ENCODE measurements around the gene CCNL2. TPM values are rescaled to one million over a fixed set of nuclear protein-coding genes. Genes with fewer than 3 reads are reported as not detected.

Gene CCNL2
- total RNA-seq, 1 experiment from 2014 or later = 206 TPM

DNA sequence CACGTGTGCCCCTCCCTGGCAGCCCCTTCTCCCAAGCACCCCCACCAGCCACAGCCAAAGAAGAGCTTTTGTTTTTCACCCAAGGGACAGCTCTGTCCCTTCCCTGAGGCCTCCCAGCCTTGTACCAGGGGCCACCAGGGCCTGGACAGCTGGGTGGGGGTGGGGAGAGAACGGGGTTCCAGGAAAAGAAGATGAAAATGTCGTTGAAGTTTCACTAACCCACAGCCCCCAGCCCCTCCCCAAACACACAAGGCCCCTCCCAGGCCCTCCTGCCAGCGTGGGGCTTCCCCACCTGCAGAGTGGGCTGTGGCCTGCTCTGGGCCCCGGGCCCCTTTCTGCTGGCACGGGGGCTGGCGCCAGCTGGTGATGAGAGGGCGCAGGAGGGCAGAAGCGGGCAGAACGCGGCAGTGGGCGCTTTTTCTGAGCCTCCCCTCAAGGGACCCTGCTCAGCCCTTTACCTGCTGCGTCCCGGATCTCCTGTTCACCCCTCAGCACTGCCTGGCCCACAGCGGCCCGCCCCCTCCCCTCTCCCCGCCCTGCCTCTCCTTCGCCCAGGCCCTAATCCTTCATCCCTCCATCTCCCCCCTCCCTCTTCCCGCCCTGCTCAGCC lies 27.5 kb upstream of the CCNL2 start:
- H3K9me3 ChIP-seq (ENCODE audit: low read depth, low read length, poor library complexity, severe bottlenecking) = no peaks in the 10 kb centered on the region
- H3K27me3 ChIP-seq (replicated peaks; ENCODE audit: insufficient read depth, low read depth, low read length, poor library complexity) = no peaks in the 10 kb centered on the region
- no TSS peak for BruUV-seq (replicated peaks)
- TF ChIP-seq, protein P1, sequence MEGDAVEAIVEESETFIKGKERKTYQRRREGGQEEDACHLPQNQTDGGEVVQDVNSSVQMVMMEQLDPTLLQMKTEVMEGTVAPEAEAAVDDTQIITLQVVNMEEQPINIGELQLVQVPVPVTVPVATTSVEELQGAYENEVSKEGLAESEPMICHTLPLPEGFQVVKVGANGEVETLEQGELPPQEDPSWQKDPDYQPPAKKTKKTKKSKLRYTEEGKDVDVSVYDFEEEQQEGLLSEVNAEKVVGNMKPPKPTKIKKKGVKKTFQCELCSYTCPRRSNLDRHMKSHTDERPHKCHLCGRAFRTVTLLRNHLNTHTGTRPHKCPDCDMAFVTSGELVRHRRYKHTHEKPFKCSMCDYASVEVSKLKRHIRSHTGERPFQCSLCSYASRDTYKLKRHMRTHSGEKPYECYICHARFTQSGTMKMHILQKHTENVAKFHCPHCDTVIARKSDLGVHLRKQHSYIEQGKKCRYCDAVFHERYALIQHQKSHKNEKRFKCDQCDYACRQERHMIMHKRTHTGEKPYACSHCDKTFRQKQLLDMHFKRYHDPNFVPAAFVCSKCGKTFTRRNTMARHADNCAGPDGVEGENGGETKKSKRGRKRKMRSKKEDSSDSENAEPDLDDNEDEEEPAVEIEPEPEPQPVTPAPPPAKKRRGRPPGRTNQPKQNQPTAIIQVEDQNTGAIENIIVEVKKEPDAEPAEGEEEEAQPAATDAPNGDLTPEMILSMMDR (conservative IDR thresholded peaks at IDR 0.05; ENCODE audit: low read depth, low read length) = no peak
- TF ChIP-seq EZH2 (IDR thresholded peaks at IDR 0.05; ENCODE audit: borderline replicate concordance, low read depth, low read length, poor library complexity, severe bottlenecking) = no peak
- H3K4me1 ChIP-seq (ENCODE audit: insufficient read depth, low read length, poor library complexity, severe bottlenecking) = no peaks in the 10 kb centered on the region
- no peak for DNase-seq (ENCODE audit: low spot score)
- H3K4me3 ChIP-seq (ENCODE audit: low read depth, low read length, poor library complexity, severe bottlenecking) = no peak overlapping the region
- no peaks in the 10 kb centered on the region for H3K36me3 ChIP-seq (ENCODE audit: insufficient read depth, low read length, poor library complexity, severe bottlenecking)
- H3K27ac ChIP-seq (ENCODE audit: low read depth, low read length, poor library complexity, severe bottlenecking) = no peak overlapping the region
- intact Hi-C loops (cut with micrococcal nuclease; ENCODE audit: unreplicated experiment) = no loop called here
- CTCF ChIA-PET = no interaction called here
- POLR2A ChIA-PET (ENCODE audit: low non-redundant PET) = interaction anchor here (0.7 kb wide), 1 partner anchor 489 kb away, joined by 10 read pairs; the partner anchor contains the start of gene CALML6

DNA sequence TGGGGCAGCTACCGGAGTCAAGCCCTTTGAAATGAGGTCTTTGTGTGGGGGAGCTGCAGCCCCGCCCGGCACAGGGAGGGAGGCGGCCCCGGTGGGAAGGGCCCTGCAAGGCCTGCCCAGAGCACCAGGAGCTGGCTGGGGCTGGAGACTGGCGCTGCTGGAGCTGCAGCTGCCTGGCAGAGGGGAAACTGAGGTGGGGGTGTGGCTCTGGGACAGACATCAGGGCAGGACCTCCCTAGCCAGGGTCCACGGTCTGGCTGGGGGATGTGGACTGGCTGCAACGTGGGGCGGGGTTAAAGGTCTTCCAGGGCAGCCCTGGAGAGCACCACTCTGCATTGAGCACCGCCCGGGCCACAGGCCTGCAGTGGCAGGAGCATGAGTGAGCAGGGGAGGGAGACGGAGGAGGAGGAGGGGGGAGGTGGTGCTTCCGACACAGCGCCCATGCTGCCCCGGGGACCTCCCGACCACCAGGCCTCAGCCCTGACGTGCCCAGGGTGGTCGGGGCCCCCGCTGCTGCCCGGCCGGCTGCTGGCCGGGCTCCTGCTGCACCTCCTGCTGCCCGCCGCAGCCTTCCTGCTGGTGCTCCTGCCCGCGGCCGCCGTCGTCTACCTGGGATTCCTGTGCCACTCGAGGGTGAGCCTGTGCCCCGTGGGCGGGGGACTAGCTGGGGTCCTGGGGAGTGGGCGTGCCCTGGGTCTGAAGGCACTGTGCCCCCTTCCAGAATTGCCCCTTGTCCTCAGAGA lies 26.8 kb upstream of the CCNL2 start:
- H3K27me3 ChIP-seq (replicated peaks; ENCODE audit: insufficient read depth, low read depth, low read length, poor library complexity) = no peaks in the 10 kb centered on the region
- BruUV-seq (replicated peaks) = no TSS peak
- H3K4me1 ChIP-seq (ENCODE audit: insufficient read depth, low read length, poor library complexity, severe bottlenecking) = no peaks in the 10 kb centered on the region
- H3K36me3 ChIP-seq (ENCODE audit: insufficient read depth, low read length, poor library complexity, severe bottlenecking) = no peaks in the 10 kb centered on the region
- TF ChIP-seq, protein P1 (conservative IDR thresholded peaks at IDR 0.05; ENCODE audit: low read depth, low read length) = no peak
- no peaks in the 10 kb centered on the region for H3K9me3 ChIP-seq (ENCODE audit: low read depth, low read length, poor library complexity, severe bottlenecking)
- no peak overlapping the region for H3K27ac ChIP-seq (ENCODE audit: low read depth, low read length, poor library complexity, severe bottlenecking)
- ChIA-PET POLR2A (ENCODE audit: low non-redundant PET) (interaction anchor here (0.7 kb wide), 1 partner anchor 489 kb away, joined by 10 read pairs; the partner anchor contains the start of gene CALML6), CTCF (no interaction called here)
- no peak overlapping the region for H3K4me3 ChIP-seq (ENCODE audit: low read depth, low read length, poor library complexity, severe bottlenecking)
- intact Hi-C loops (cut with micrococcal nuclease; ENCODE audit: unreplicated experiment) = no loop called here
- no peak for DNase-seq (ENCODE audit: low spot score)

DNA sequence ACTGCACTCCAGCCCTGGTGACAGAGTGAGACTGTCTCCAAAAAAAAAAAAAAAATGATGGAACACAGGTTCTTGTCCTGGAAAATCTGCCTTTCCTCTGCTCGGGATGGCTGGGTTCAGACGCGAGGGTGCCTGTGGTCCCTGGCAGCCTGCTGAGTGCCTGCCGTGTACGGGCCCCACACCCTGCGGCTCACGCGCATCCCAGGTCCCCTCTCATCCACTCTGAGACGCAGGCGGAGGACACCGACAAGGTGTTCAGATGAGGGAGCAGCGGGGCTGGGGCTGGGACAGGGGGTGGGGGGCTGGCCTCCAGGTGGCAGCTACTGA lies 26.3 kb upstream of the CCNL2 start:
- DNase-seq (ENCODE audit: low spot score) = no peak
- CTCF ChIA-PET = no interaction called here
- Histone ChIP-seq H3K27ac (ENCODE audit: low read depth, low read length, poor library complexity, severe bottlenecking) (no peak overlapping the region), H3K4me1 (ENCODE audit: insufficient read depth, low read length, poor library complexity, severe bottlenecking) (no peaks in the 10 kb centered on the region), H3K4me3 (ENCODE audit: low read depth, low read length, poor library complexity, severe bottlenecking) (no peak overlapping the region), H3K36me3 (ENCODE audit: insufficient read depth, low read length, poor library complexity, severe bottlenecking) (no peaks in the 10 kb centered on the region), H3K9me3 (ENCODE audit: low read depth, low read length, poor library complexity, severe bottlenecking) (no peaks in the 10 kb centered on the region), H3K27me3 (replicated peaks; ENCODE audit: insufficient read depth, low read depth, low read length, poor library complexity) (no peaks in the 10 kb centered on the region)
- BruUV-seq (replicated peaks) = no TSS peak
- POLR2A ChIA-PET (ENCODE audit: low non-redundant PET) = interaction anchor here (0.6 kb wide), 1 partner anchor 169 kb away, joined by 14 read pairs; no protein-coding TSS in a partner anchor
- intact Hi-C loops (cut with micrococcal nuclease; ENCODE audit: unreplicated experiment) = no loop called here
- TF ChIP-seq, protein P1 (conservative IDR thresholded peaks at IDR 0.05; ENCODE audit: low read depth, low read length) = no peak
- TF ChIP-seq EZH2 (IDR thresholded peaks at IDR 0.05; ENCODE audit: borderline replicate concordance, low read depth, low read length, poor library complexity, severe bottlenecking) = no peak
